Upper lobe of left lung (tissue), 6 donors: ENCODE results near the gene PARM1. TPM values are rescaled to one million over a fixed set of nuclear protein-coding genes. Genes with fewer than 3 reads are reported as not detected.
A peak's percentile ranks its signal among the peaks of the same experiment; 100 is the strongest.

ENCODE experiments used
- ATAC-seq, 2 donors: fragments of 200-7000 bp; cut with Tn5 transposase; one replicate each; pipeline ENCODE4 v1.9.1; 2022; ENCODE audit warnings: mild to moderate bottlenecking in 2 of 2, moderate library complexity in 2 of 2; ENCODE audit not compliant: low FRiP score in 2 of 2
- DNase-seq, 2 donors: peaks; one replicate each; pipeline ENCODE4 v3.0.0-alpha.2; 2019 to 2020
- H3K27ac ChIP-seq, 4 donors: fragments of 200-600 bp; sonication (generic); one replicate each; pipeline ENCODE4 v1.5.1; 2016 to 2019
- H3K27me3 ChIP-seq, 4 donors: fragments of 200-600 bp; sonication (generic); one replicate each; pipeline ENCODE4 v1.5.1; 2017 to 2019
- H3K36me3 ChIP-seq, 4 donors: fragments of 200-600 bp; sonication (generic); one replicate each; pipeline ENCODE4 v1.5.1; 2016 to 2019
- H3K4me1 ChIP-seq, 4 donors: fragments of 200-600 bp; sonication (generic); one replicate each; pipeline ENCODE4 v1.5.1; 2018 to 2019
- H3K4me3 ChIP-seq, 4 donors: fragments of 200-600 bp; sonication (generic); one replicate each; pipeline ENCODE4 v1.5.1; 2017 to 2019; ENCODE audit warnings: mild to moderate bottlenecking in 2 of 4, moderate library complexity in 1 of 4
- H3K9me3 ChIP-seq, 4 donors: fragments of 200-600 bp; sonication (generic); one replicate each; pipeline ENCODE4 v1.5.1; 2018 to 2019
- CTCF ChIP-seq, 6 experiments: fragments of 450-650 bp in 4 of 6; fragments of 200-600 bp in 2 of 6; sonication (generic) in 2 of 6; IDR thresholded peaks; one replicate each; pipeline ENCODE4 v1.5.1; 2016 to 2019; ENCODE audit warnings: antibody characterized with exemption in 6 of 6
- EP300 ChIP-seq, 4 donors: sonication (generic); formaldehyde crosslinking; IDR thresholded peaks; one replicate each; pipeline ENCODE4 v1.5.1; 2017; ENCODE audit warnings: antibody characterized with exemption in 4 of 4, control low read depth in 2 of 4
- POLR2A ChIP-seq, 4 donors: fragments of 450-650 bp; IDR thresholded peaks; one replicate each; pipeline ENCODE4 v1.5.1; 2016 to 2017; ENCODE audit warnings: antibody characterized with exemption in 4 of 4, mild to moderate bottlenecking in 2 of 4
- POLR2AphosphoS5 ChIP-seq, 2 donors: sonication (generic); formaldehyde crosslinking; IDR thresholded peaks; one replicate each; pipeline ENCODE4 v1.5.1; 2017; ENCODE audit warnings: antibody characterized with exemption in 2 of 2
- WGBS, 2 donors: methylation state at CpG; one replicate each; pipeline ENCODE4 v1.1.5; 2017 to 2018; 5-methylcytosine and 5-hydroxymethylcytosine counted together
- total RNA-seq, 6 donors: library from RNA; depleted of rRNA in 4 of 6; stranded (reverse); fragments of >200 nt in 4 of 6; gene quantifications; one replicate each; pipeline versions ENCODE4 v1.1.0 to v1.2.1, GENCODE V29; 2016 to 2021
- donor health status: DM: no; HTN: no; CAD: no; lungs with moderate emphysema.
- donor health status: DM: no; HTN: yes; CAD: no; lungs with severe emphysema.

The PARM1 gene
- total RNA-seq, 6 donors from 2014 or later, result 36.7 to 137 (median 74.5) TPM

DNA sequence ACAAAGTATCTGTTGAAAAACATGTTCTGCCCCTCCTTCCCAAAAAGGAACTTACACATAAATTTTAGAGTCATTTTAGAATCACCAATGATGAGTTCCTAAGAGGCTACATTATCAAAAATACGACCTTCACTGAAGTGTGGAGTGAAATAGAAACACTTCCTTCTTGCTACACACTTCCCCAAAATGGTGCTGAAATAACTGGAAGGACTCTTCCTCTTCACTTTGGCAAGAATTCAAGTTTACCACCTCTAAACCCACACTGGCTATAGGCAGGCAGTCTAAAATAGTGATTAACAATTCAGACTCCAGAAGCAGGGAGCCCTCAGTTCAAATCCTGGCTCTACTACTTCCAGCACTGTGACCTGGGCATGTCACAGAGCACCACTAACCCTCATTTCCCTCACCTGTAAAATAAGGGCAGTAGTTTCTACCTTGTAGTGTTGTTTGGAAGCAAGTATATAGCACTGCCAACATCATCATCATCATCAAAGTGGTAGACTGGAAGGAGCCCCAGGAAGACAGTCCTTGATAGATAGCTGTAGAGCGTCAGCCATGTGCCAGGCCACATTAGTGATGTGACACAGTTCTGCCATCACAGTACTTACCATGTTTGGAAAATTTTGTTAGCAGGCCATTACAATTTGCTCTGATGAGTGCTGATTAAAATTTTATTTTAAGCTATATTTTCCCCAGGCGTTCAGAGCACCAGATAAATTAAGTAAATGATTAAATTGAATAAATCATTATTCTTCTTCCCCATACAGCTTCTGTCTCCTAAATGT, 103.3 kb downstream of the PARM1 start:
- no peak for TF ChIP-seq CTCF (IDR thresholded peaks at IDR 0.05)
- no peak for TF ChIP-seq POLR2A (IDR thresholded peaks at IDR 0.05)
- TF ChIP-seq EP300 (IDR thresholded peaks at IDR 0.05), result no peak
- no peak for TF ChIP-seq POLR2AphosphoS5 (IDR thresholded peaks at IDR 0.05)
- Histone ChIP-seq H3K9me3 (no peaks in the 10 kb centered on the region), H3K27ac (no peak overlapping the region), H3K27me3 (no peaks in the 10 kb centered on the region), H3K4me1 (peaks cover 0 to 5% (median 0%) of the 10 kb centered on the region in 4 donors), H3K36me3 (no peaks in the 10 kb centered on the region), H3K4me3 (no peak overlapping the region)
- 61 to 63% methylated on average over 3 of the region's 3 CpGs for WGBS, 2 donors
- DNase-seq (no peak), ATAC-seq (peak in 1 of 2 donors; percentile 45)

DNA sequence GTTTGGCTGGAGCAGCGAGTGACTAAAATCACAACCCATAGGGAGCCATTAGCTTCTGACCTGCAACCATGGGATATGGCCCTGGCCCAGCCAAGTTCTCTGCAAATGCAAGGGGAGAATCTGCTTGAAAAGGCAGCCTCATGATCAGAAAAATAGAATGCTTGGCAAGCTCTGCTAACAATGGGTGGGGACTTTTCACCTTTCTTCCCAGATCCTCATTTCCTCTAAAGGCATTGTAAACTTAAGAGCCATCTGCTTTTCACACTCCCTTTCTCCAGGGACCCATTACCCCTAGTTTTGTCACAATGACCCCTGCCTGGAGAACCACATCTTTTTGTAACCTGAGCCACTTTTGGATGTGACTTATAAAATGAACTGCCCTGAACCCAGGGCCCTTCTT, 104.3 kb downstream of the PARM1 start:
- no peak overlapping the region for H3K27ac ChIP-seq
- 75 to 80% methylated on average over 1 of the region's 1 CpG for WGBS, 2 donors
- no peaks in the 10 kb centered on the region for H3K36me3 ChIP-seq
- DNase-seq, result no peak
- ATAC-seq, result no peak
- H3K27me3 ChIP-seq, result no peaks in the 10 kb centered on the region
- TF ChIP-seq POLR2A (IDR thresholded peaks at IDR 0.05) (no peak), POLR2AphosphoS5 (IDR thresholded peaks at IDR 0.05) (no peak), CTCF (IDR thresholded peaks at IDR 0.05) (no peak)
- peaks cover 0 to under 1% (median 0%) of the 10 kb centered on the region in 4 donors for H3K4me1 ChIP-seq
- H3K9me3 ChIP-seq, result no peaks in the 10 kb centered on the region
- H3K4me3 ChIP-seq, result no peak overlapping the region

DNA sequence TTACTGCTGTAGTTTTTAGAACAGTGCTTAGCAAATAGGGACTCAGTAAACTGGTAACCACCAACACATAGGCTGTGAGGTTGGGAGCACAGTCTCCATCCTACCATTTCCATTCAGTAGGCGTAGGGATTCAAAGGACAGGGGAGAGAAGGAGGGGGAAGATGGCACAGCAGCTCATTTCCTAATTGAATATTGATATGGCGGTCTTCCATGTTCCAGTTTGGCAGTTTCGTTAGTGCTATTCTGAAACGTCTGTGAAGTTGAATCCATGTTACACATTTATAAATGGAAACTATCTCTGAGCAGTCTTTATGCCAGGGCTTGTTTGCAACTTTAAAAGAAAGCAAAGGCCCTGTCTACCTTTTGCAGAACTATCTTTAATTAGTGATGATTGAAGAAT, 105.5 kb downstream of the PARM1 start:
- Histone ChIP-seq H3K4me3 (no peak overlapping the region), H3K27ac (no peak overlapping the region), H3K4me1 (no peaks in the 10 kb centered on the region), H3K27me3 (no peaks in the 10 kb centered on the region), H3K36me3 (no peaks in the 10 kb centered on the region), H3K9me3 (no peaks in the 10 kb centered on the region)
- no peak for DNase-seq
- no peak for TF ChIP-seq EP300 (IDR thresholded peaks at IDR 0.05)
- no peak for TF ChIP-seq POLR2A (IDR thresholded peaks at IDR 0.05)
- TF ChIP-seq CTCF (IDR thresholded peaks at IDR 0.05), result no peak
- no peak for TF ChIP-seq POLR2AphosphoS5 (IDR thresholded peaks at IDR 0.05)
- ATAC-seq, result no peak
- 89 to 96% methylated on average over 4 of the region's 4 CpGs for WGBS, 2 donors

- TF ChIP-seq POLR2A (IDR thresholded peaks at IDR 0.05) (no peak), POLR2AphosphoS5 (IDR thresholded peaks at IDR 0.05) (no peak), CTCF (IDR thresholded peaks at IDR 0.05) (no peak), EP300 (IDR thresholded peaks at IDR 0.05) (no peak)
- no peak for ATAC-seq
- WGBS, 2 donors, result 91 to 96% methylated on average over 4 to 5 of the region's 5 CpGs
Observed at GRCh38 chr4:75040703-75041102, 107.8 kb downstream of the PARM1 start.

More at GRCh38 chr4:75040703-75041102, 107.8 kb downstream of the PARM1 start:
- Histone ChIP-seq H3K36me3 (no peaks in the 10 kb centered on the region), H3K27me3 (no peaks in the 10 kb centered on the region), H3K4me3 (no peak overlapping the region), H3K27ac (no peak overlapping the region), H3K9me3 (no peaks in the 10 kb centered on the region), H3K4me1 (no peaks in the 10 kb centered on the region)
- no peak for DNase-seq
